Fibroblast of lung (primary cell): ENCODE measurements around the gene ATP8A2.

ENCODE experiments used
- CTCF ChIP-seq, 2 donors: IDR thresholded peaks in 1 of 2; conservative IDR thresholded peaks in 1 of 2; 1 replicate in 1 of 2; 2 replicates in 1 of 2; pipeline ENCODE4 v1.5.1; 2011 to 2012; ENCODE audit warnings: low read length in 2 of 2, control low read depth in 1 of 2, inconsistent platforms in 1 of 2, low read depth in 1 of 2, mild to moderate bottlenecking in 1 of 2
- EZH2 ChIP-seq: IDR thresholded peaks from 2 replicates; pipeline ENCODE4 v1.5.1; 2012; ENCODE audit warnings: low read length, control low read depth, mild to moderate bottlenecking; ENCODE audit errors: missing control alignments

- TF ChIP-seq CTCF (conservative IDR thresholded peaks at IDR 0.05 in 1 of 2, IDR thresholded peaks at IDR 0.05 in 1 of 2; ENCODE audit: low read depth in 1 of 2, low read length in 2 of 2) (no peak), EZH2 (no peak)
Observed at GRCh38 chr13:25733001-25733491, 361.3 kb downstream of the ATP8A2 start.
